GM19351 (cell line): ENCODE results near the gene STMN3.
A peak's percentile ranks its signal among the peaks of the same experiment; 100 is the strongest.
"Not testable (repeated sequence)": the region's sequence is repeated elsewhere in the genome, so short reads cannot be mapped to it uniquely, and the experiment has no call there.

ENCODE experiments used
- ATAC-seq: cut with Tn5 transposase; IDR thresholded peaks from one replicate; pipeline ENCODE4 v1.9.1; 2021; ENCODE audit warnings: mild to moderate bottlenecking, moderate library complexity; ENCODE audit not compliant: unreplicated experiment

The STMN3 gene

GRCh38 chr20:63678667-63679465 is 25.6 kb upstream of the STMN3 start:
- no peak for ATAC-seq

- no peak for ATAC-seq
Observed at GRCh38 chr20:63678071-63678470, 24.8 kb upstream of the STMN3 start.

GRCh38 chr20:63675681-63676368 is 22.6 kb upstream of the STMN3 start:
- ATAC-seq = no peak

GRCh38 chr20:63673951-63674350 is 20.7 kb upstream of the STMN3 start:
- no peak for ATAC-seq

- ATAC-seq = no peak
Observed at GRCh38 chr20:63672666-63673065, 19.4 kb upstream of the STMN3 start.

GRCh38 chr20:63671695-63672094 is 18.5 kb upstream of the STMN3 start:
- not testable (repeated sequence) for ATAC-seq

GRCh38 chr20:63668351-63668750 is 15.1 kb upstream of the STMN3 start:
- ATAC-seq = no peak

GRCh38 chr20:63667858-63668257 is 14.6 kb upstream of the STMN3 start:
- no peak for ATAC-seq

- ATAC-seq = no peak
Observed at GRCh38 chr20:63665708-63666107, 12.5 kb upstream of the STMN3 start.

GRCh38 chr20:63664861-63665594 is 11.8 kb upstream of the STMN3 start:
- no peak for ATAC-seq

- ATAC-seq = no peak
Observed at GRCh38 chr20:63664143-63664851, 11.1 kb upstream of the STMN3 start.

- ATAC-seq = no peak
Observed at GRCh38 chr20:63663332-63664066, 10.3 kb upstream of the STMN3 start.

GRCh38 chr20:63662813-63663189 is 9.6 kb upstream of the STMN3 start:
- no peak for ATAC-seq

- ATAC-seq = no peak
Observed at GRCh38 chr20:63661959-63662812, 9.0 kb upstream of the STMN3 start.

GRCh38 chr20:63661108-63661507 is 7.9 kb upstream of the STMN3 start:
- no peak for ATAC-seq

- ATAC-seq = no peak
Observed at GRCh38 chr20:63660622-63661021, 7.4 kb upstream of the STMN3 start.

GRCh38 chr20:63660174-63660573 is 7.0 kb upstream of the STMN3 start:
- not testable (repeated sequence) for ATAC-seq

GRCh38 chr20:63659370-63659769 is 6.1 kb upstream of the STMN3 start:
- ATAC-seq = no peak

- peak; percentile 27 for ATAC-seq
Observed at GRCh38 chr20:63658749-63659187, 5.5 kb upstream of the STMN3 start.
